OCI-LY7 (cell line): ENCODE measurements around the gene SCG3. TPM values are rescaled to one million over a fixed set of nuclear protein-coding genes. Genes with fewer than 3 reads are reported as not detected.

Experiments used
- BruUV-seq: library from RNA; stranded (reverse); fragments of 400-500 nt; replicated peaks from 2 replicates; lab custom pipeline; 2021; lab: Mats Ljungman, UMichigan
- CTCF ChIA-PET: fragments of 300-600 bp; sonication (Branson Sonifier 250); formaldehyde crosslinking; loops from one replicate; lab custom pipeline; 2022; ENCODE audit warnings: antibody characterized with exemption; ENCODE audit not compliant: unreplicated experiment; lab: Charles Lee
- POLR2A ChIA-PET: fragments of 300-600 bp; sonication (Branson Sonifier 250); formaldehyde crosslinking; loops from one replicate; lab custom pipeline; 2022; ENCODE audit warnings: antibody characterized with exemption; lab: Charles Lee
- DNase-seq: peaks from one replicate; pipeline ENCODE4 v3.0.0-alpha.2; 2015; ENCODE audit warnings: low spot score
- H2AFZ ChIP-seq: fragments of 200-600 bp; sonication (generic), shearing (Covaris generic); 2 replicates; pipeline ENCODE4 v1.6.1; 2014; ENCODE audit warnings: mild to moderate bottlenecking, antibody characterized with exemption, low read length, moderate library complexity
- H3K27ac ChIP-seq: fragments of 200-600 bp; sonication (generic); 2 replicates; pipeline ENCODE4 v1.5.1; 2014; ENCODE audit warnings: mixed run types, low read depth, mild to moderate bottlenecking, moderate library complexity, low read length, inconsistent platforms; ENCODE audit not compliant: poor library complexity, severe bottlenecking
- H3K36me3 ChIP-seq: fragments of 200-600 bp; sonication (generic); 2 replicates; pipeline ENCODE4 v1.6.1; 2014; ENCODE audit warnings: mild to moderate bottlenecking, antibody characterized with exemption, low read length, moderate library complexity, mixed read lengths; ENCODE audit not compliant: insufficient read depth
- H3K4me1 ChIP-seq: fragments of 200-600 bp; sonication (generic); 2 replicates; pipeline ENCODE4 v1.5.1; 2014; ENCODE audit warnings: mild to moderate bottlenecking, low read length; ENCODE audit not compliant: insufficient read depth, poor library complexity, severe bottlenecking
- H3K4me2 ChIP-seq: fragments of 200-600 bp; sonication (generic); 2 replicates; pipeline ENCODE4 v1.6.1; 2014; ENCODE audit warnings: mild to moderate bottlenecking, low read length
- H3K4me3 ChIP-seq: fragments of 200-600 bp; sonication (generic); 2 replicates; pipeline ENCODE4 v1.5.1; 2014; ENCODE audit warnings: mild to moderate bottlenecking, low read depth, low read length; ENCODE audit not compliant: poor library complexity, severe bottlenecking
- H3K79me2 ChIP-seq: fragments of 200-600 bp; sonication (generic); 2 replicates; pipeline ENCODE4 v1.6.1; 2016; ENCODE audit warnings: low read depth, mild to moderate bottlenecking, low read length, moderate library complexity, mixed read lengths; ENCODE audit not compliant: insufficient read depth
- H3K9me2 ChIP-seq: fragments of 200-600 bp; sonication (generic); 2 replicates; pipeline ENCODE4 v1.6.1; 2016; ENCODE audit warnings: mild to moderate bottlenecking, low read length, mixed read lengths; ENCODE audit not compliant: insufficient read depth
- H3K9me3 ChIP-seq: fragments of 200-600 bp; sonication (generic); 2 replicates; pipeline ENCODE4 v1.6.1; 2014; ENCODE audit warnings: mild to moderate bottlenecking, mixed run types, low read length, mixed read lengths
- H4K20me1 ChIP-seq: fragments of 200-600 bp; sonication (generic); 2 replicates; pipeline ENCODE4 v1.6.1; 2014; ENCODE audit warnings: mild to moderate bottlenecking, antibody characterized with exemption, low read length, moderate library complexity, mixed read lengths; ENCODE audit not compliant: insufficient read depth
- CTCF ChIP-seq: fragments of 200-600 bp; sonication (generic); conservative IDR thresholded peaks from 2 replicates; pipeline ENCODE4 v1.5.1; 2014; ENCODE audit warnings: mild to moderate bottlenecking, antibody characterized with exemption, low read length, moderate library complexity, mixed read lengths
- EZH2phosphoT487 ChIP-seq: fragments of 200-600 bp; sonication (generic); IDR thresholded peaks from 2 replicates; pipeline ENCODE4 v1.6.1; 2018; ENCODE audit warnings: low read depth, borderline replicate concordance, mild to moderate bottlenecking, mixed run types, antibody characterized with exemption, low read length, moderate library complexity, mixed read lengths
- intact Hi-C: fragments of 100-400 bp; cut with micrococcal nuclease; formaldehyde crosslinking; loops from one replicate; pipeline ENCODE4 v1.10.0; 2022; ENCODE audit not compliant: unreplicated experiment
- total RNA-seq, 2 experiments: library from RNA; depleted of rRNA in 1 of 2; stranded (reverse); fragments of >200 nt in 1 of 2; shearing (Covaris generic) in 1 of 2; gene quantifications; 2 replicates each; pipeline ENCODE4 v1.2.3, GENCODE V29; 2014 to 2022

Gene SCG3
- total RNA-seq, 2 experiments from 2014 or later, result not detected

DNA sequence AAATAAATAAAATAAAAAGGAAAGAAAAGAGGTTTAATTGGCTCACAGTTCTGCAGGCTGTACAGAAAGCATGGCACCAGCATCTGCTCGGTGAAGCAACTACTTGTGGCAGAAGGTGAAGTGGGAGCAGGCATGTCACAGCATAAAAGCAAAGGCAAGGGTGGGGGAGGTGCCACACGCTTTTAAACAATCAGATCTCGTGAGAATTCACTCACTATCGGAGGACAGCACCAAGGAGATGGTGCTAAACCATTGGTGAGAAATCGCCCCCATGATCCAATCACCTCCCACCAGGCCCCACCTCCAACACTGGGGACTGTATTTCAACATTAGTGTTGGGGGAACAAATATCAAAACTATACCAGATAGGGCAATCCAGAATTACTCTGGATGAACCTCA, 15.3 kb downstream of the SCG3 start:
- no peaks in the 10 kb centered on the region for H3K36me3 ChIP-seq
- no peak overlapping the region for H3K4me2 ChIP-seq
- H2AFZ ChIP-seq, result no peak overlapping the region
- DNase-seq, result no peak
- TF ChIP-seq EZH2phosphoT487 (no peak), CTCF (no peak)
- no peaks in the 10 kb centered on the region for H4K20me1 ChIP-seq
- H3K9me3 ChIP-seq, result no peaks in the 10 kb centered on the region
- POLR2A ChIA-PET, result no interaction called here
- CTCF ChIA-PET, result no interaction called here
- intact Hi-C loops, result no loop called here
- H3K9me2 ChIP-seq, result no peaks in the 10 kb centered on the region
- no peak overlapping the region for H3K27ac ChIP-seq
- no peaks in the 10 kb centered on the region for H3K4me1 ChIP-seq
- no peak overlapping the region for H3K4me3 ChIP-seq
- no peaks in the 10 kb centered on the region for H3K79me2 ChIP-seq
- BruUV-seq, result no TSS peak

DNA sequence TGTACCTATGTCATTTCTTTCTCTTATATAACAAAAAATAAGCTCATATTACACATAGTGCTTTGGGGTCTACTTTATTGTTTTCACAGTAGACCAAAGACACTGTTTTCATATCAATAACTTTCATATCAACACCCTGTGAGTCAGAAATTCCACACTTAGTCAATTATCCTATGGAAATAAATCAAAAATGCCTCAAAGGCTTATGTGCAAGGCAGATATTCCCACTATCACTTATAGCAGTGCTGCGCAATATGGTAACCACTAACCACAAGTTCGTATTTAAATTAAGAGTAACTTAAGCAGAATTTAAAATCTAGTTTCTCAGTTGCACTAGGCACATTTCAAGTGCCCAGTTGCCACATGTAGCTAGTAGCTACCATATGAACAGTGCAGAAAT, 15.9 kb downstream of the SCG3 start:
- Histone ChIP-seq H3K79me2 (no peaks in the 10 kb centered on the region), H3K4me1 (no peaks in the 10 kb centered on the region), H2AFZ (no peak overlapping the region), H3K9me2 (no peaks in the 10 kb centered on the region), H3K9me3 (no peaks in the 10 kb centered on the region), H3K4me3 (no peak overlapping the region), H4K20me1 (no peaks in the 10 kb centered on the region), H3K36me3 (no peaks in the 10 kb centered on the region), H3K27ac (no peak overlapping the region), H3K4me2 (no peak overlapping the region)
- DNase-seq, result no peak
- intact Hi-C loops, result no loop called here
- ChIA-PET POLR2A (interaction anchor here (0.6 kb wide), 1 partner anchor 543 kb away, joined by 4 read pairs; no protein-coding TSS in a partner anchor), CTCF (no interaction called here)
- no TSS peak for BruUV-seq
- TF ChIP-seq EZH2phosphoT487, result no peak
- no peak for TF ChIP-seq CTCF

GRCh38 chr15:51699373-51699772, 18.1 kb downstream of the SCG3 start:
- Histone ChIP-seq H3K4me1 (no peaks in the 10 kb centered on the region), H2AFZ (no peak overlapping the region), H3K9me3 (no peaks in the 10 kb centered on the region), H3K27ac (no peak overlapping the region), H4K20me1 (no peaks in the 10 kb centered on the region), H3K36me3 (no peaks in the 10 kb centered on the region), H3K9me2 (no peaks in the 10 kb centered on the region), H3K4me2 (no peak overlapping the region), H3K79me2 (no peaks in the 10 kb centered on the region), H3K4me3 (no peak overlapping the region)
- no TSS peak for BruUV-seq
- ChIA-PET CTCF (no interaction called here), POLR2A (no interaction called here)
- DNase-seq, result no peak
- intact Hi-C loops, result no loop called here
- TF ChIP-seq EZH2phosphoT487, result no peak
- TF ChIP-seq CTCF, result no peak
